Heart right ventricle (tissue), 16 donors: ENCODE results near the gene EMC8. TPM values are rescaled to one million over a fixed set of nuclear protein-coding genes. Genes with fewer than 3 reads are reported as not detected.

Source experiments
- ATAC-seq, 8 donors: fragments of 200-7000 bp; cut with Tn5 transposase; one replicate each; pipeline ENCODE4 v1.9.1; 2020; ENCODE audit warnings: mild to moderate bottlenecking in 8 of 8, moderate library complexity in 8 of 8, moderate number of reproducible peaks in 1 of 8
- DNase-seq, 2 donors: peaks; one replicate each; pipeline ENCODE4 v3.0.0-alpha.2; 2020
- H3K27ac ChIP-seq, 10 donors: fragments of 200-600 bp; sonication (generic) in 2 of 10; one replicate each; pipeline versions ENCODE4 v1.5.0 to v1.8.0; 2020 to 2022; ENCODE audit warnings: mild to moderate bottlenecking in 3 of 10
- H3K27me3 ChIP-seq, 7 donors: fragments of 200-600 bp; one replicate each; pipeline ENCODE4 v1.8.0; 2021 to 2022; ENCODE audit warnings: mild to moderate bottlenecking in 2 of 7
- H3K36me3 ChIP-seq, 9 donors: fragments of 200-600 bp; sonication (generic) in 1 of 9; one replicate each; pipeline versions ENCODE4 v1.5.0 to v1.8.0; 2020 to 2022; ENCODE audit warnings: mild to moderate bottlenecking in 2 of 9
- H3K4me1 ChIP-seq, 9 donors: fragments of 200-600 bp; sonication (generic) in 1 of 9; one replicate each; pipeline versions ENCODE4 v1.5.0 to v1.8.0; 2020 to 2022; ENCODE audit warnings: mild to moderate bottlenecking in 4 of 9
- H3K4me3 ChIP-seq, 10 donors: fragments of 200-600 bp; sonication (generic) in 2 of 10; one replicate each; pipeline versions ENCODE4 v1.5.0 to v1.8.0; 2020 to 2022; ENCODE audit warnings: mild to moderate bottlenecking in 7 of 10, moderate library complexity in 2 of 10
- H3K9me3 ChIP-seq, 11 donors: fragments of 200-600 bp in 10 of 11; sonication (generic) in 2 of 11; one replicate each; pipeline versions ENCODE4 v1.5.0 to v1.8.0; 2013 to 2022; ENCODE audit warnings: mild to moderate bottlenecking in 2 of 11, control low read depth in 1 of 11, moderate library complexity in 1 of 11
- WGBS, 2 donors: extraction: QIAGEN DNeasy Blood & Tissue Kit; methylation state at CpG; one replicate each; pipeline ENCODE4 v1.1.7; 2013; ENCODE audit warnings: inconsistent platforms in 1 of 2; 5-methylcytosine and 5-hydroxymethylcytosine counted together
- intact Hi-C, 10 donors: fragments of 100-400 bp; cut with DNase I; formaldehyde crosslinking; loops; one replicate each; pipeline versions ENCODE4 v1.11.1 to v1.14.2; 2022
- polyA plus RNA-seq, 2 donors: library from polyadenylated mRNA; stranded (reverse); fragments of 200-250 nt; gene quantifications; one replicate each; pipeline ENCODE4 v1.2.3, GENCODE V29; 2013
- total RNA-seq, 10 donors: library from RNA; stranded (reverse); fragmentation: NEBNext Ultra II Directional in 3 of 10; extraction: Animal tissue kit (Norgen Biotek cat#: 25700) in 3 of 10; gene quantifications; one replicate each; pipeline versions ENCODE4 v1.2.1 to v1.2.4, GENCODE V29; 2021 to 2023
- TF ChIP-seq, protein P1 (sequence below), 9 donors: fragments of 200-600 bp; sonication (generic) in 2 of 9; IDR thresholded peaks; one replicate each; pipeline versions ENCODE4 v1.5.0 to v1.8.0; 2021 to 2022; ENCODE audit warnings: antibody characterized with exemption in 9 of 9, mild to moderate bottlenecking in 5 of 9, moderate library complexity in 1 of 9
- donor health status: Arrhythmogenic right ventricular cardiomyopathy.
- donor health status: ischemic (EF 13 %, LVEDD 7.1; RV severe dilation, severe dysfunction).
- donor health status: healthy with polysubstance abuse.
- donor health status: DM: no; HTN: yes; CAD: no.
- donor health status: DM: no; HTN: no; CAD: no.
- donor health status: ischemic (EF 25% LVEDD 6.9; RV normal size, moderate dysfunction).
- donor health status: ischemic (EF 25% LVEDD 5.7; RV mildly dilated, moderate dysfunction).
- donor health status: healthy.
- donor health status: DM: yes; HTN: yes; CAD: no.
- donor health status: Ischemic cardiomyopathy.
- donor health status: ischemic (EF 35%, LVEDD 5.7; RV mildly dilated, moderate dysfunction).
- donor health status: nonischemic (EF 11% LVEDD 7.7; RV severe dilation, severe dysfunction).
- donor health status: DM: yes; HTN: yes; CAD: no.
- donor health status: PGD.
- donor health status: ischemic (EF 29% LVEDD 5.4; RV normal size, mild dysfunction).
- donor health status: nonischemic (EF 23%, LVEDD 6.1; RV moderate dilation, normal function).

EMC8 gene
- total and polyA plus RNA-seq, 12 donors, result 6.2 to 29.0 (median 25.3) TPM

GRCh38 chr16:85847036-85847435, 47.7 kb upstream of the EMC8 start:
- intact Hi-C loops, result no loop called here
- Histone ChIP-seq H3K36me3 (no peaks in the 10 kb centered on the region), H3K9me3 (peaks cover 0 to 4% (median 0%) of the 10 kb centered on the region in 11 donors), H3K27ac (no peak overlapping the region), H3K27me3 (peaks cover 0 to 69% (median 42%) of the 10 kb centered on the region in 7 donors), H3K4me3 (no peak overlapping the region), H3K4me1 (peaks cover 0 to 23% (median 0%) of the 10 kb centered on the region in 9 donors)
- WGBS, 2 donors, result 78 to 81% methylated on average over 15 of the region's 15 CpGs
- DNase-seq, result no peak
- no peak for ATAC-seq
- TF ChIP-seq, protein P1, sequence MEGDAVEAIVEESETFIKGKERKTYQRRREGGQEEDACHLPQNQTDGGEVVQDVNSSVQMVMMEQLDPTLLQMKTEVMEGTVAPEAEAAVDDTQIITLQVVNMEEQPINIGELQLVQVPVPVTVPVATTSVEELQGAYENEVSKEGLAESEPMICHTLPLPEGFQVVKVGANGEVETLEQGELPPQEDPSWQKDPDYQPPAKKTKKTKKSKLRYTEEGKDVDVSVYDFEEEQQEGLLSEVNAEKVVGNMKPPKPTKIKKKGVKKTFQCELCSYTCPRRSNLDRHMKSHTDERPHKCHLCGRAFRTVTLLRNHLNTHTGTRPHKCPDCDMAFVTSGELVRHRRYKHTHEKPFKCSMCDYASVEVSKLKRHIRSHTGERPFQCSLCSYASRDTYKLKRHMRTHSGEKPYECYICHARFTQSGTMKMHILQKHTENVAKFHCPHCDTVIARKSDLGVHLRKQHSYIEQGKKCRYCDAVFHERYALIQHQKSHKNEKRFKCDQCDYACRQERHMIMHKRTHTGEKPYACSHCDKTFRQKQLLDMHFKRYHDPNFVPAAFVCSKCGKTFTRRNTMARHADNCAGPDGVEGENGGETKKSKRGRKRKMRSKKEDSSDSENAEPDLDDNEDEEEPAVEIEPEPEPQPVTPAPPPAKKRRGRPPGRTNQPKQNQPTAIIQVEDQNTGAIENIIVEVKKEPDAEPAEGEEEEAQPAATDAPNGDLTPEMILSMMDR (IDR thresholded peaks at IDR 0.05), result no peak

DNA sequence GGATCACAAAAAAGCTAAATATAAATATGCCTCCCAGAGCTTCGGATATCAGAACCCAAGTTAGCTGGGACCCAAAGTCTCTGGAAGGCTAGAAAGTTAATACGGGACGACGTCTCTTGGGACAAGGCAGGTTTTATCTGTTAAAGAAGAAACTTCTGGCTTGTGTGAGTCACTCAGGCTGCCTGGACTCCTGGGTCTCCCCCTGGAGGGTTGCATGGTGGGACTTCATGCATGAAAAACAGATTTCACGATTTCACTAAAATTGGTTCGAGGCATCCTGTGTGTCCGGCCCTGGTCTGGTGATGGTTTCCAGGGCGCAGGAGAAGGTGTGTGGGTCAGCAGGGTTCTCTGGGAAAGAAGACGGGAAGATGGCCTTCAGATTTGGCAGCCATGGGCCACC, 47.1 kb upstream of the EMC8 start:
- H3K9me3 ChIP-seq, result peaks cover 0 to 4% (median 0%) of the 10 kb centered on the region in 11 donors
- no peak overlapping the region for H3K4me3 ChIP-seq
- peaks cover 0 to 69% (median 40%) of the 10 kb centered on the region in 7 donors for H3K27me3 ChIP-seq
- ATAC-seq (no peak), DNase-seq (no peak)
- peaks cover 0 to 17% (median 0%) of the 10 kb centered on the region in 9 donors for H3K4me1 ChIP-seq
- no peak overlapping the region for H3K27ac ChIP-seq
- WGBS, 2 donors, result 89% methylated on average over 9 of the region's 9 CpGs
- TF ChIP-seq, protein P1 (IDR thresholded peaks at IDR 0.05), result no peak
- H3K36me3 ChIP-seq, result no peaks in the 10 kb centered on the region
- intact Hi-C loops, result no loop called here

- H3K27me3 ChIP-seq, result peaks cover 0 to 65% (median 42%) of the 10 kb centered on the region in 7 donors
- ATAC-seq, result no peak
- WGBS, 2 donors, result 72 to 81% methylated on average over 20 of the region's 20 CpGs
- TF ChIP-seq, protein P1 (IDR thresholded peaks at IDR 0.05), result no peak
- peaks cover 0 to 8% (median 0%) of the 10 kb centered on the region in 9 donors for H3K4me1 ChIP-seq
- H3K27ac ChIP-seq, result no peak overlapping the region
- intact Hi-C loops, result no loop called here
- H3K9me3 ChIP-seq, result peaks cover 0 to 4% (median 0%) of the 10 kb centered on the region in 11 donors
- DNase-seq, result no peak
- H3K36me3 ChIP-seq, result no peaks in the 10 kb centered on the region
- no peak overlapping the region for H3K4me3 ChIP-seq
Measured at GRCh38 chr16:85845266-85845665, 45.9 kb upstream of the EMC8 start.

DNA sequence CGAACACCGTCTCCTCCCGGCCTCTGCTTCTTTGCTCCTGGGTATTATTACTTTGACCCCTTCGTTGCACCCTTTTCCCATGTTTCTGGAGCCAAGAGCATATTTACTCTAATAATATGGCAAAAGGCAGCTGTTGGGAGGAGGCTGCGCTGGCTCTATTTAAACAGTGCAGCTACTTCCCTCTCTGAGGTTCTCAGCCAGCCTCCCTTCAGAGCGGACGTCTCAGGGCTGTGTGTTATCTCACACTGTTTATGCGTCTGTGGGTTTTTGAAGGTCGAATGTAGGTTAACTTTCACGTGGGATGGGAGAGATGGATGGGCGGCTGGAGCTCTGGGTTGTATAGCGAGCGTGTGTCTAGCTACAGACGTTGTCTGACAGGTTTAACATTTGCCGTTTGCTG, 45.4 kb upstream of the EMC8 start:
- intact Hi-C loops, result no loop called here
- Histone ChIP-seq H3K27me3 (peaks cover 0 to 64% (median 42%) of the 10 kb centered on the region in 7 donors), H3K36me3 (no peaks in the 10 kb centered on the region), H3K4me1 (peaks cover 0 to 8% (median 0%) of the 10 kb centered on the region in 9 donors), H3K9me3 (peaks cover 0 to 4% (median 0%) of the 10 kb centered on the region in 11 donors), H3K27ac (no peak overlapping the region), H3K4me3 (no peak overlapping the region)
- TF ChIP-seq, protein P1 (IDR thresholded peaks at IDR 0.05), result no peak
- ATAC-seq, result no peak
- 22 to 28% methylated on average over 15 of the region's 15 CpGs for WGBS, 2 donors
- no peak for DNase-seq
